Lower lobe of right lung (tissue), 2 donors: Measurements from ENCODE around the gene OVOL2. TPM values are rescaled to one million over a fixed set of nuclear protein-coding genes. Genes with fewer than 3 reads are reported as not detected.
"Not testable (repeated sequence)": the region's sequence is repeated elsewhere in the genome, so short reads cannot be mapped to it uniquely, and the experiment has no call there.

Experiments
- ATAC-seq, 2 donors: fragments of 200-7000 bp; cut with Tn5 transposase; one replicate each; pipeline ENCODE4 v1.9.1; 2020 to 2022; ENCODE audit warnings: mild to moderate bottlenecking in 2 of 2, moderate library complexity in 2 of 2
- DNase-seq: peaks from one replicate; pipeline ENCODE4 v3.0.0-alpha.2; 2020
- H3K27ac ChIP-seq: fragments of 200-600 bp; one replicate; pipeline ENCODE4 v1.8.0; 2022
- H3K27me3 ChIP-seq: fragments of 200-600 bp; one replicate; pipeline ENCODE4 v1.8.0; 2022; ENCODE audit warnings: low read depth
- H3K36me3 ChIP-seq: fragments of 200-600 bp; one replicate; pipeline ENCODE4 v1.8.0; 2022; ENCODE audit warnings: mild to moderate bottlenecking
- H3K4me1 ChIP-seq: fragments of 200-600 bp; one replicate; pipeline ENCODE4 v1.8.0; 2022
- H3K4me3 ChIP-seq: fragments of 200-600 bp; one replicate; pipeline ENCODE4 v1.8.0; 2022; ENCODE audit warnings: mild to moderate bottlenecking
- H3K9me3 ChIP-seq: fragments of 200-600 bp; one replicate; pipeline ENCODE4 v1.8.0; 2022
- intact Hi-C: fragments of 100-400 bp; cut with DNase I; formaldehyde crosslinking; loops from one replicate; pipeline ENCODE4 v1.11.0; 2022
- total RNA-seq: library from RNA; stranded (reverse); fragmentation: NEBNext Ultra II Directional; extraction: Animal tissue kit (Norgen Biotek cat#: 25700); gene quantifications from one replicate; pipeline ENCODE4 v1.2.1, GENCODE V29; 2021
- TF ChIP-seq, protein P1 (sequence below): fragments of 200-600 bp; IDR thresholded peaks from one replicate; pipeline ENCODE4 v1.8.0; 2022; ENCODE audit warnings: antibody characterized with exemption, mild to moderate bottlenecking
- donor health status: DM: no; HTN: yes; CAD: no; lungs with severe emphysema.

OVOL2 gene
- total RNA-seq, 1 donor from 2014 or later, result 8.6 TPM

DNA sequence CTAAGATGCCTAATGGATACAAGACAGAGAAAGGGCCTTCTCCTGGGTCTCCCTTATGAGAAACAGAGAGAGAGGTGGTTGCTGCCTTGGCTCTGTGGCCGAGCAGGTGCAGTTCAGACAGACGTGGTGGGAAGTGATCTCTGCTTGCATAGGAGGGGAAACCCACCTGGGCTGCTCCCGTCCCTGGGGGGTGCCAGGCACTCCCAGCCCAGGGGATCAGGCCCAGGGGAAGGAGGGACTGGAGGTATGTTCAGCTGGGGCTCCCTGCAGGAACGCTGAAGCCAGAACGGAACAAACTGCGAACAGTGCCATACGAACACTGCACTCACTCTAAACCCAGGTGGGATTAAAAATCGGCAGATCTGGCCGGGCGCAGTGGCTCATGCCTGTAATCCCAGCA, 35.7 kb upstream of the OVOL2 start:
- no peaks in the 10 kb centered on the region for H3K36me3 ChIP-seq
- H3K4me3 ChIP-seq, result no peak overlapping the region
- H3K27ac ChIP-seq, result no peak overlapping the region
- H3K4me1 ChIP-seq, result no peaks in the 10 kb centered on the region
- TF ChIP-seq, protein P1, sequence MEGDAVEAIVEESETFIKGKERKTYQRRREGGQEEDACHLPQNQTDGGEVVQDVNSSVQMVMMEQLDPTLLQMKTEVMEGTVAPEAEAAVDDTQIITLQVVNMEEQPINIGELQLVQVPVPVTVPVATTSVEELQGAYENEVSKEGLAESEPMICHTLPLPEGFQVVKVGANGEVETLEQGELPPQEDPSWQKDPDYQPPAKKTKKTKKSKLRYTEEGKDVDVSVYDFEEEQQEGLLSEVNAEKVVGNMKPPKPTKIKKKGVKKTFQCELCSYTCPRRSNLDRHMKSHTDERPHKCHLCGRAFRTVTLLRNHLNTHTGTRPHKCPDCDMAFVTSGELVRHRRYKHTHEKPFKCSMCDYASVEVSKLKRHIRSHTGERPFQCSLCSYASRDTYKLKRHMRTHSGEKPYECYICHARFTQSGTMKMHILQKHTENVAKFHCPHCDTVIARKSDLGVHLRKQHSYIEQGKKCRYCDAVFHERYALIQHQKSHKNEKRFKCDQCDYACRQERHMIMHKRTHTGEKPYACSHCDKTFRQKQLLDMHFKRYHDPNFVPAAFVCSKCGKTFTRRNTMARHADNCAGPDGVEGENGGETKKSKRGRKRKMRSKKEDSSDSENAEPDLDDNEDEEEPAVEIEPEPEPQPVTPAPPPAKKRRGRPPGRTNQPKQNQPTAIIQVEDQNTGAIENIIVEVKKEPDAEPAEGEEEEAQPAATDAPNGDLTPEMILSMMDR, result no peak
- DNase-seq (no peak), ATAC-seq (no peak)
- H3K9me3 ChIP-seq, result no peaks in the 10 kb centered on the region
- H3K27me3 ChIP-seq, result no peaks in the 10 kb centered on the region
- intact Hi-C loops, result no loop called here

DNA sequence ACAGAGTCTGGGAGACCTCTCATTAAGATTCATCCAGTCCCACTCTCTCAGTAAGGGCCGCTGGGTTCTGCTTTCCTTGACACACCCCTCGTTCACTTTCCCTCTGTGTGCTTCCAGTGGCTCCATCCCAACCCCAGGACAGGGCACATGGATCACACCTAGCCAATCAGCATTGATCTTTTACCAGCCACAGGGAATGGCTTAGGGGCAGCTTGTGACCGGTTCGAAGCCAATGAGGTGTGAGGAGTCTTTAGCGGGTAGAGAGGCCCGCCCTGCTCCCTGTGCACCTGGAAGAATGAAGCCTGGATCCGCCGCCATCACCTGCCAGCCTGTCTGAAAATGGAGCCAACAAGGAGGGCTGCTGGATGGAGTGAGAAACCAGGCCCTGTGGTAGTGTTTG, 35.2 kb upstream of the OVOL2 start:
- TF ChIP-seq, protein P1, result no peak
- DNase-seq, result no peak
- H3K27ac ChIP-seq, result no peak overlapping the region
- no peak overlapping the region for H3K4me3 ChIP-seq
- no peaks in the 10 kb centered on the region for H3K27me3 ChIP-seq
- no peaks in the 10 kb centered on the region for H3K4me1 ChIP-seq
- intact Hi-C loops, result no loop called here
- H3K36me3 ChIP-seq, result no peaks in the 10 kb centered on the region
- H3K9me3 ChIP-seq, result no peaks in the 10 kb centered on the region
- no peak for ATAC-seq

DNA sequence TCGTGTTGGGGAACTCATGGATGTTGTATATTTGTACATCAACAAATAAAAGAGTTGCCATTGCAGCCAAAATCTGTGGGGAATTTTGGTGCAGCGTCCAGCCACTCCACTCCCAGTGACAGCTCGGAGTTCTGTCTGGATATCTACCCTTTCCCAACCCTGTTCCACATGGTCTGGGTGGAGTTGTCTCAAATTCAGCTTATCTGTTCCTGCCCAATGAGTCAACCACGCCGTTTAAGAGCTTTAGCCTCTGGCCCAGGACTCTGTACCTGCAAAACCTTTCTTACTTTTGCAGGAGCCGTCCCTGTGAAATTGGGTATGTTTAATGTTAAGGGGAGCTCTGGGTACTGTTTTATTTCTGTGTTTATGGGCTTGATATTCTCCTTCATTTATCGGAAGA, 33.9 kb upstream of the OVOL2 start:
- ATAC-seq (no peak), DNase-seq (no peak)
- TF ChIP-seq, protein P1, result no peak

DNA sequence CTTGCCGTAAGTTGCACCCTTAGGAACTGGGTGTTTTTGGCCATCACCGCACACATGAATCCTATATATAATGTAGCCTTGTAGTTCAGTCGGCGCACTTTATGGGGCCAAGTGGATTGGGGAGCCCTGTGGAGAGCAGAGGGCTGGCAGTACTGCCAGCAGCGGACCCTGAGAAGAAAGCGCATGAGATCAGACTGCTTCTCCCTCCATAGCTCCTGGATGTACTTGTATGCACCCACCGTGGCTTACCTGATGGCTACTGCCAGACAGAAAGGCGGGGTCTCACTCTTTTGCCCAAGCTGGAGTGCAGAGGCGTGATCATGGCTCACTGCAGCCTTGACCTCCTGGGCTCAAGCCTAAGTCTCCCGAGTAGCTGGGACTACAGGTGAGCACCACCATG, 32.8 kb upstream of the OVOL2 start:
- H3K27ac ChIP-seq, result no peak overlapping the region
- TF ChIP-seq, protein P1, result no peak

More for the DNA sequence above, 33.9 kb upstream of the OVOL2 start:
- no peak overlapping the region for H3K27ac ChIP-seq
- H3K9me3 ChIP-seq, result no peaks in the 10 kb centered on the region
- intact Hi-C loops, result no loop called here
- no peaks in the 10 kb centered on the region for H3K4me1 ChIP-seq
- H3K27me3 ChIP-seq, result no peaks in the 10 kb centered on the region
- H3K4me3 ChIP-seq, result no peak overlapping the region
- no peaks in the 10 kb centered on the region for H3K36me3 ChIP-seq

DNA sequence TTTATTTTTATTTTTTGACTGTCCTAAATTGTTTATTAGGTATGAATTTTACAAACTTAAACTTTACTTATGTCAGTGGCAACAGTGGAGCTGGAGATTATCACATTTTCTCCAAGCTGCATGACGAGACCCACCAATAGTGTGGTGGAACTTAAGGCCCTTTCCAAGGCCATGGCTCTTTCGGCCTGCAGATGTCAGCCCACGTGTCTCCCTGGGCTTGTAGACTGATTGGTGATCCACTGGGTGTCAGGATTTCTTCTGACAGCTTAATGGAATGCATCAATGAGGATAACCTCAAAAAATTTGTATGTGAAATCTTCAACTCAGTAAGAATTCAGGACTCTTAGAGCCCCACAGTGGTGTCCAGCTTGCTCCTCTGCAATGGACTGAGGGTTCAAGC, 32.3 kb upstream of the OVOL2 start:
- H3K36me3 ChIP-seq, result no peaks in the 10 kb centered on the region
- no peaks in the 10 kb centered on the region for H3K27me3 ChIP-seq
- no peaks in the 10 kb centered on the region for H3K4me1 ChIP-seq
- DNase-seq (no peak), ATAC-seq (no peak)
- H3K9me3 ChIP-seq, result no peaks in the 10 kb centered on the region
- no peak overlapping the region for H3K27ac ChIP-seq
- TF ChIP-seq, protein P1, result no peak
- H3K4me3 ChIP-seq, result no peak overlapping the region
- intact Hi-C loops, result no loop called here

More for the DNA sequence above, 32.8 kb upstream of the OVOL2 start:
- Histone ChIP-seq H3K4me1 (no peaks in the 10 kb centered on the region), H3K9me3 (no peaks in the 10 kb centered on the region), H3K4me3 (no peak overlapping the region), H3K36me3 (no peaks in the 10 kb centered on the region), H3K27me3 (no peaks in the 10 kb centered on the region)
- ATAC-seq, result no peak
- DNase-seq, result no peak
- intact Hi-C loops, result no loop called here

DNA sequence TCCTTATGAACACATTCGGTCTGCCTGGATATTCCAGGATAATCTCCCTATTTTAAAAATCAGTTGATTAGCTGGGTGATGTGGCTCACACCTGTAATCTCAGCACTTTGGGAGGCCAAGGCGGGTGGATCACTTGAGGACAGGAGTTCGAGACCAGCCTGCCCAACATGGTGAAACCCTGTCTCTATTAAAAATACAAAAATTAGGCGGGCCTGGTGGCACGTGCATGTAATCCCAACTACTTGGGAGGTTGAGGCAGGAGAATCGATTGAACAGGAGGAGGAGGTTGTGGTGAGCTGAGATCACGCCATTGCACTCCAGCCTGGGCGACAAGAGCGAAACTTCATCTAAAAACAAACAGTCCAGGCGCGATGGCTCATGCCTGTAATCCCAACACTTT, 31.1 kb upstream of the OVOL2 start:
- H3K4me1 ChIP-seq, H3K9me3 ChIP-seq, H3K36me3 ChIP-seq, ATAC-seq, H3K27me3 ChIP-seq, H3K4me3 ChIP-seq, intact Hi-C loops, H3K27ac ChIP-seq, DNase-seq: not testable (repeated sequence)

DNA sequence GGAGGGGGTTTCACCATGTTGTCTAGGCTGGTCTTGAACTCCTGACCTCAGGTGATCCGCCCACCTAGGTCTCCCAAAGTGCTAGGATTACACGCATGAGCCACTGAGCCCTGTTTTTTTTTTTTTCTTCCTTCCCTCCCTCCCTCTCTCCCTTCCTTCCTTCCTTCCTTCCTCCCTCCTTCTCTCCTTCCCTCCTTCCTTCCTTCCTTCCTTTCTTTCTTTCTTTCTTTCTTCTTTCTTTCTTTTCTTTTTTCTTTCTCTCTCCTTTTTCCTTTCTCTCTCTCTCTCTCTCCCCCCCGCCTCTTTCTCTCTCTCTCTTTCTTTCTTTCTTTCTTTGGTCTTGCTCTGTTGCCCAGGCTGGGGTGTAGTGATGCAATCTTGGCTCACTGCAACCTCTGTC, 30.6 kb upstream of the OVOL2 start:
- intact Hi-C loops, H3K9me3 ChIP-seq, H3K27me3 ChIP-seq, H3K4me1 ChIP-seq, H3K4me3 ChIP-seq, H3K36me3 ChIP-seq, DNase-seq, ATAC-seq, H3K27ac ChIP-seq: not testable (repeated sequence)
